ENCODE results near the gene CACNG8.
"Not testable (repeated sequence)": the region's sequence is repeated elsewhere in the genome, so short reads cannot be mapped to it uniquely, and the experiment has no call there.

CACNG8 gene

DNA sequence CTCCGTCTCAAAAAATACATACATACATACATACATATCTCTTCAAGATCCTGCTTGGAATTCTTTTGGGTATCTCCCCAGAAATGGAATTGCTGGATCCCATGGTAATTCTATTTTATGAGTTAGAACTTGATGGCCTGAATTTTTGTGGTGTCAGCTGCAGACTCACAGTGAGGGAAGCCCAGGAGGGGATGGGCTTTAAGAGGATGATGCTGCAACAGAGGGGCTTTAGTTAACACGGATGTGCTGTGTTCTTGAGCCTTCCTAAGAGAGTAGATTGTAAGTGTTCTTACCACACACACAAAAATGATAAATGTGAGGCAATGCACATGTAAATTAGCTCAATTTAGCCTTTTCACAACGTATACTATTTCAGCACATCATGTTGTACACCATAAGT lies 60.5 kb downstream of the CACNG8 start:
- no peaks in the 10 kb centered on the region for H3K9me3 ChIP-seq (ENCODE audit: low read length)
- no peak overlapping the region for H3K4me3 ChIP-seq (ENCODE audit: low read depth in 1 of 2, low read length in 2 of 2)
- H3K36me3 ChIP-seq (ENCODE audit: insufficient read depth, low read length) = no peaks in the 10 kb centered on the region
- H3K27me3 ChIP-seq (ENCODE audit: control insufficient read depth in 1 of 2, insufficient read depth in 2 of 2, low read length in 2 of 2) = peaks cover 0 to 8% of the 10 kb centered on the region in 2 donors
- H3K27ac ChIP-seq (ENCODE audit: low read depth, low read length) = no peak overlapping the region
- H3K4me1 ChIP-seq (ENCODE audit: insufficient read depth, low read length) = no peaks in the 10 kb centered on the region
- H3K9ac ChIP-seq (ENCODE audit: low read length) = no peak overlapping the region

DNA sequence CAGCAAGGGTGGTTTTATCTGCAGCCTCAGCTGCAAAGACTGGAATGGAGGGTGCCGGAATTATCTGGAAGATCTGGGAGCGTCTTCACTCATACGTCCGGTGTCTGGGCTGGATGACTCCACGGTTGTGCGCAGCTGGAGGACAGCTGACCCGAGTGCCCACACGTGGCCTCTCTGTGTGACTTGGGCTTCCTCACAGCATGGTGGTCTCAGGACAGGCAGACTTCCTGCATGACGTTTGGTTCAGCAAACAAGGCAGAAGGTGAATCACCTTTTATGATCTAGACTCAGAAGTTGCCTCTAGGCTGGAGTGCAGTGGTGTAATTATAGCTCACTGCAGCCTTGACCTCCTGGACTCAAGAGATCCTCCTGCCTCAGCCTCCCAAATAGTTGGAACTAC lies 61.9 kb downstream of the CACNG8 start:
- Histone ChIP-seq H3K27ac (ENCODE audit: low read depth, low read length) (no peak overlapping the region), H3K36me3 (ENCODE audit: insufficient read depth, low read length) (no peaks in the 10 kb centered on the region), H3K4me3 (ENCODE audit: low read depth in 1 of 2, low read length in 2 of 2) (no peak overlapping the region), H3K27me3 (ENCODE audit: control insufficient read depth in 1 of 2, insufficient read depth in 2 of 2, low read length in 2 of 2) (peaks cover 0 to 8% of the 10 kb centered on the region in 2 donors), H3K4me1 (ENCODE audit: insufficient read depth, low read length) (no peaks in the 10 kb centered on the region), H3K9me3 (ENCODE audit: low read length) (no peaks in the 10 kb centered on the region), H3K9ac (ENCODE audit: low read length) (no peak overlapping the region)

DNA sequence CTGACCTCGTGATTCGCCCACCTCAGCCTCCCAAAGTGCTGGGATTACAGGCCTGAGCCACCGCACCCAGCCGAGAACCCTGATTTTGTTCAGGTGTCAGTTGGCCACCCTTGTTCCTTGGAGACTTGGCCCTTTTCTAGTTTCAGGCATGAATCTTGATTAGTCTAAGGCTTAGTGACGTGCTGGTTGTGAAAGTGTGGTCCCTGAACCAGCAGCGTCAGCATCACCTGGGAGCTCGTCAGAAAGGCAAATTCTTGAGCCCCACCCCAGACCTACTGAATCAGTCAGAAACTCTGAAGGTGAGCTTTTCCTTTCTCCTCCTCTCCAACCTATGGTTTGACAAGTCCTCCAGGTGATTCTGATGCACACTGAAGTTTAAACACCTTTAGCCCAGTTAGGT lies 63.9 kb downstream of the CACNG8 start:
- H3K9me3 ChIP-seq (ENCODE audit: low read length) = no peaks in the 10 kb centered on the region
- no peak overlapping the region for H3K27ac ChIP-seq (ENCODE audit: low read depth, low read length)
- H3K4me1 ChIP-seq (ENCODE audit: insufficient read depth, low read length) = no peaks in the 10 kb centered on the region
- H3K36me3 ChIP-seq (ENCODE audit: insufficient read depth, low read length) = no peaks in the 10 kb centered on the region
- H3K27me3 ChIP-seq (ENCODE audit: control insufficient read depth in 1 of 2, insufficient read depth in 2 of 2, low read length in 2 of 2) = peaks cover 6 to 8% of the 10 kb centered on the region in 2 donors
- no peak overlapping the region for H3K4me3 ChIP-seq (ENCODE audit: low read depth in 1 of 2, low read length in 2 of 2)
- no peak overlapping the region for H3K9ac ChIP-seq (ENCODE audit: low read length)

DNA sequence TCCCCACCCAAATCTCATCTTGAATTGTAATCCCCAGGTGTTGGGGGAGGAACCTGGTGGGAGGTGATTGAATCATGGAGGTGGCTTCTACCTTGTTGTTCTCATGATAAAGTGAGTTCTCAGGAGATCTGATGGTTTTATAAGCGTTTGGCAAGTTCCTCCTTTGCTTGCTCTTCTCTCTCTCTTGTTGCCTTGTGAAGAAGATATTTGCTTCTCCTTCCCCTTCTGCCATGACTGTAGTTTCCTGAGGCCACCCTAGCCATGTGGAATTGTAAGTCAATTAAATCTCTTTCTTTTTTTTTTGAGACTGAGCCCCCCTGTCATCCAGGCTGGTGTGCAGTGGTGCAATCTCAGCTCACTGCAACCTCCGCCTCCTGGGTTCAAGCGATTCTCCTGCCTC lies 66.6 kb downstream of the CACNG8 start:
- no peak overlapping the region for H3K9ac ChIP-seq (ENCODE audit: low read length)
- H3K9me3 ChIP-seq (ENCODE audit: low read length) = no peaks in the 10 kb centered on the region
- H3K27me3 ChIP-seq (ENCODE audit: control insufficient read depth in 1 of 2, insufficient read depth in 2 of 2, low read length in 2 of 2) = peaks cover 4 to 6% of the 10 kb centered on the region in 2 donors
- H3K4me1 ChIP-seq (ENCODE audit: insufficient read depth, low read length) = no peaks in the 10 kb centered on the region
- no peaks in the 10 kb centered on the region for H3K36me3 ChIP-seq (ENCODE audit: insufficient read depth, low read length)
- no peak overlapping the region for H3K4me3 ChIP-seq (ENCODE audit: low read depth in 1 of 2, low read length in 2 of 2)
- no peak overlapping the region for H3K27ac ChIP-seq (ENCODE audit: low read depth, low read length)

DNA sequence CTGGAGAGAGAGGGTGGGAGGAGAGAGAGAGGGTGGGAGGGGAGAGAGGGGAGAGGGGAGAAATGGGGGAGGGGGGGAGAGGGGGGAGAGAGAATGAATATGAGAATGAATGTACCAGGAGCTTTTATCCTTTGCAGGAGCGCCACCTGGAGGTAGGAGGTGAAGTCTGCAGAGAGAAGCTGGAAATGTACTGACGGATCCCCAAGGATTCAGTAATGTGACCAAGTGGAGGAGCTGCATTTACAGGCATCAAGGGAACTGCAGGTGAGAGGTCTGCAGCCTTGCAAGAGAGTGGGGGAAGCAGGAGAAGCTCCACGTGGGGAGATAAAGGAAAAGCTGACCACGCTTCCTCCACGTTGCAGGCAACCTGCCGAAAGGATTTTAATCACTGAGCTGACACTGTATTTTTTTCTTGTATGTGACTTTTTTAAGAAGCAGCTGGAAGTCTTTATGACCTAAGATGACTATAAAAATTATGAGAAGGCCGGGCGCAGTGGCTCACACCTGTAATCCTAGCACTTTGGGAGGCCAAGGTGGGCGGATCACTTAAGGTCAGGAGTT lies 67.3 kb downstream of the CACNG8 start:
- H3K27me3 ChIP-seq (ENCODE audit: control insufficient read depth in 1 of 2, insufficient read depth in 2 of 2, low read length in 2 of 2) = peaks cover 0 to 6% of the 10 kb centered on the region in 2 donors
- no peak overlapping the region for H3K9ac ChIP-seq (ENCODE audit: low read length)
- H3K9me3 ChIP-seq (ENCODE audit: low read length) = no peaks in the 10 kb centered on the region
- H3K4me3 ChIP-seq (ENCODE audit: low read depth in 1 of 2, low read length in 2 of 2) = no peak overlapping the region
- no peaks in the 10 kb centered on the region for H3K36me3 ChIP-seq (ENCODE audit: insufficient read depth, low read length)
- no peak overlapping the region for H3K27ac ChIP-seq (ENCODE audit: low read depth, low read length)
- H3K4me1 ChIP-seq (ENCODE audit: insufficient read depth, low read length) = no peaks in the 10 kb centered on the region

DNA sequence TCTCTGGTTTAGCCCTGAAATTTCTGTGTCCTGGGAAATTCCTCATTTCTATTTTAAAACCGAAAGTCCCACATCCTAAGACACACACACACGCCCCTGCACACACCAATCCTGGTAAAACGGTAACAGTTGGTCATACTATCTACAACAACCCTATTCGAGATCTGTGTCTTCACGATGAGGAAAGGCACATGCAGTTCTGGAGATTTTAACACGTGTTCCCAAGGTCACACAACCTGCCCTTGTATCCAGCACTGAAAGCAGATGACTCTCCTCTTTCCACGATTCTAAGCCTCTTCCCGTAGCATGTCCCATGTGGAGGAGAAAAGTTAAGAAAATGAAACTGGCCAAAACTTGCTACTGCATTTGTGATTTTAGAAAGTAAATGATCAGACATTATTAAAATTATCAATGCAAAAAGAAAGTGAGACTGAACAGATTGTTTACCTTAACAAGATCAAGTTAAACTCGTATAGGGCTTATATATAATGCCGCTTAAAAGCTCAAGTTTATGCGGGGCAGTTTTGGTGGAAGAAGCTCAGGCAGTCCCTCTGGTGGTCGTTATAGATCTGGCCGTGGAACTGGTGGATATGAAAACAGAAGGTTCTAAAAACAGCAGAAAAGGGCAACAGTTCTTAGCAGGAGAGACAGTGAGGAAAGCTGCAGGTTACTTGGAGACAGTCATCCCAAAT lies 68.3 kb downstream of the CACNG8 start:
- Histone ChIP-seq H3K36me3 (ENCODE audit: insufficient read depth, low read length) (no peaks in the 10 kb centered on the region), H3K27ac (ENCODE audit: low read depth, low read length) (no peak overlapping the region), H3K4me1 (ENCODE audit: insufficient read depth, low read length) (no peaks in the 10 kb centered on the region), H3K4me3 (ENCODE audit: low read depth in 1 of 2, low read length in 2 of 2) (no peak overlapping the region), H3K9me3 (ENCODE audit: low read length) (no peaks in the 10 kb centered on the region), H3K27me3 (ENCODE audit: control insufficient read depth in 1 of 2, insufficient read depth in 2 of 2, low read length in 2 of 2) (peaks cover 0 to 6% of the 10 kb centered on the region in 2 donors), H3K9ac (ENCODE audit: low read length) (no peak overlapping the region)

DNA sequence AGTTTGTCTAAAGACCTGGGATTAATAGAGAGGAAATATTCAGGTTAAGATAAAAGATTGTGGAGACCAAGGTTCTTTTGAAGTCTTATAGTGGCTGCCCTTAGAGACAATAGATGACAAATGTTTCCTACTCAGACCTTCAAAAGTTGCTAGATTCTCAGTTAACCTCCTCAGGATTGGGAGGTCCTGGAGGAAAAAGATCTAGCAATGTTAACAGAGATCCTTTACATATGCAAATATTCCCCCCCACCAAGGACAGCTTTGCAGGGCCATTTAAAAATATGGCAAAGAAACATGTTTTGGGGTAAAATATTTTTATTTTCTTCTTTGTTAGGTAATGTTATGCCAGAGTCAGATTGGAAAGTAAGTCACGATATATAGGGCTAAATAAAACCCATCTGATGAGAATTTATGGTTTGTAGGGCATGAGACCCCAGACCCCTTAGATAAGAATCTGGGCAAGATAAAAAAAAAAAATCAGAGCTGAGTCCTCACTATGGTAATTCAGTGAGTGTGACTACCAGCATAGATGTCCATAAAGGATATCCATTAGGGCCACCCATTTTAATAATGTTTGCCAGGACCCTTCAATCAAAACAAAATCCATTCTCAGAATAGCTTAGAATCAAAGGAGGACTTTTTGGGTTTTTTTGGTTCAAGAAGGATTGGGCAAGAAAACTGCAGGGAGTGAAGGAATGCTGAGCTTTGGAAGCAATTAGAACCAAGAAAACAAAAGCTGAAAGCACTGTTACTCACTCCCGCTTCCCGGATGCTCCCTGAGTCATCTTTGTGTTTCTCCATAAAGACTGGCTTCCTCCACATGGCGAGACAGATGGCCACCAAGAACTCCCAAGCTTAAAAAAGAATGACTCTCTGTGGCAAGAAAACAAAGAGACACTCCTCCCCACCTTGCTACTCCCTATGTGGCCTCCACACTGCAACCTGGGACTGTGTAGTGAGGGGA lies 72.8 kb downstream of the CACNG8 start:
- Histone ChIP-seq H3K27me3 (ENCODE audit: control insufficient read depth in 1 of 2, insufficient read depth in 2 of 2, low read length in 2 of 2) (peaks cover 0 to 6% of the 10 kb centered on the region in 2 donors), H3K4me1 (ENCODE audit: insufficient read depth, low read length) (no peaks in the 10 kb centered on the region)

DNA sequence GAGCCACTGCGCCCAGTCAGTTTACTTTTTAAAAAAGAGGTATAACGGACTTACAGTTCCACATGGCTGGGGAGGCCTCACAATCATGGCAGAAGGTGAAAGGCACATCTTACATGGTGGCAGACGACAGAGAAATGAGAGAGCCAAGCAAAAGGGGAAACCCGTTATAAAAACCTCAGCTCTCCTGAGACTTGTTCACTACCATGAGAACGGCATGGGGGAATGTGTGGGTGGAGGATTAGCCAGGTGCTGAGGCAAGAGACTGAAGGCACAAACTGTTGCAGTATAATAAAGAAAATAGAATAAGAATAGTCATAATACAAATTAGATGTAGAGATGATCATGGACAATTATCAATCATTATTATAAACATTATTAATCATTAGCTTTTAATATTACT lies 73.8 kb downstream of the CACNG8 start:
- not testable (repeated sequence) for H3K4me3 ChIP-seq (ENCODE audit: low read depth in 1 of 2, low read length in 2 of 2); H3K36me3 ChIP-seq (ENCODE audit: insufficient read depth, low read length); H3K9ac ChIP-seq (ENCODE audit: low read length); H3K27ac ChIP-seq (ENCODE audit: low read depth, low read length); H3K4me1 ChIP-seq (ENCODE audit: insufficient read depth, low read length); H3K9me3 ChIP-seq (ENCODE audit: low read length); H3K27me3 ChIP-seq (ENCODE audit: control insufficient read depth in 1 of 2, insufficient read depth in 2 of 2, low read length in 2 of 2)

More for the DNA sequence above, 72.8 kb downstream of the CACNG8 start:
- Histone ChIP-seq H3K9ac (ENCODE audit: low read length) (no peak overlapping the region), H3K9me3 (ENCODE audit: low read length) (no peaks in the 10 kb centered on the region), H3K36me3 (ENCODE audit: insufficient read depth, low read length) (no peaks in the 10 kb centered on the region), H3K27ac (ENCODE audit: low read depth, low read length) (no peak overlapping the region), H3K4me3 (ENCODE audit: low read depth in 1 of 2, low read length in 2 of 2) (no peak overlapping the region)

All from muscle layer of colon (tissue), 2 donors.